ENCODE results near the gene MAG. TPM values are rescaled to one million over a fixed set of nuclear protein-coding genes. Genes with fewer than 3 reads are reported as not detected.

The MAG gene
- total RNA-seq, 4 donors from 2014 or later, result 0.65 to 2.4 (median 1.2) TPM; not detected in 1

- intact Hi-C loops (cut with DNase I), result no loop called here
- Histone ChIP-seq H3K27ac (replicated peaks in 1 of 4) (no peak overlapping the region), H3K9me3 (no peaks in the 10 kb centered on the region), H3K4me3 (no peak overlapping the region), H3K36me3 (no peaks in the 10 kb centered on the region), H3K4me1 (peaks cover 0 to 7% (median 0%) of the 10 kb centered on the region in 4 donors), H3K27me3 (peaks cover 0 to 61% (median 0%) of the 10 kb centered on the region in 4 donors)
- TF ChIP-seq POLR2A (IDR thresholded peaks at IDR 0.05; ENCODE audit: low read depth) (no peak), EP300 (IDR thresholded peaks at IDR 0.05) (no peak), CTCF (IDR thresholded peaks at IDR 0.05) (no peak), POLR2AphosphoS5 (IDR thresholded peaks at IDR 0.05) (no peak)
- 94% methylated on average over 6 of the region's 8 CpGs for WGBS
- no peak for DNase-seq (ENCODE audit: extremely low spot score)
Measured at GRCh38 chr19:35314031-35314430, 22.1 kb downstream of the MAG start.

- no peak overlapping the region for H3K27ac ChIP-seq (replicated peaks in 1 of 4)
- no peaks in the 10 kb centered on the region for H3K36me3 ChIP-seq
- DNase-seq (ENCODE audit: extremely low spot score), result no peak
- intact Hi-C loops (cut with DNase I), result no loop called here
- H3K4me1 ChIP-seq, result peaks cover 0 to 8% (median 0%) of the 10 kb centered on the region in 4 donors
- no peaks in the 10 kb centered on the region for H3K9me3 ChIP-seq
- WGBS, result 75% methylated on average over 10 of the region's 10 CpGs
- H3K27me3 ChIP-seq, result peaks cover 0 to 54% (median 0%) of the 10 kb centered on the region in 4 donors
- H3K4me3 ChIP-seq, result no peak overlapping the region
- TF ChIP-seq EP300 (IDR thresholded peaks at IDR 0.05) (no peak), CTCF (IDR thresholded peaks at IDR 0.05) (no peak), POLR2AphosphoS5 (IDR thresholded peaks at IDR 0.05) (no peak), POLR2A (IDR thresholded peaks at IDR 0.05; ENCODE audit: low read depth) (no peak)
Measured at GRCh38 chr19:35314858-35315470, 23.0 kb downstream of the MAG start.

GRCh38 chr19:35315883-35316282 lies 23.9 kb downstream of the MAG start:
- 57% methylated on average over 9 of the region's 9 CpGs for WGBS
- Histone ChIP-seq H3K4me3 (no peak overlapping the region), H3K9me3 (no peaks in the 10 kb centered on the region), H3K4me1 (peaks cover 0 to 8% (median 0%) of the 10 kb centered on the region in 4 donors), H3K27me3 (peaks cover 0 to 54% (median 0%) of the 10 kb centered on the region in 4 donors), H3K27ac (replicated peaks in 1 of 4) (no peak overlapping the region), H3K36me3 (no peaks in the 10 kb centered on the region)
- intact Hi-C loops (cut with DNase I), result no loop called here
- DNase-seq (ENCODE audit: extremely low spot score), result no peak
- no peak for TF ChIP-seq POLR2A (IDR thresholded peaks at IDR 0.05; ENCODE audit: low read depth)
- no peak for TF ChIP-seq EP300 (IDR thresholded peaks at IDR 0.05)
- TF ChIP-seq CTCF (IDR thresholded peaks at IDR 0.05), result no peak

- intact Hi-C loops (cut with DNase I), result no loop called here
- H3K27me3 ChIP-seq, result peaks cover 0 to 52% (median 0%) of the 10 kb centered on the region in 4 donors
- H3K4me3 ChIP-seq, result no peak overlapping the region
- H3K27ac ChIP-seq (replicated peaks in 1 of 4), result no peak overlapping the region
- H3K36me3 ChIP-seq, result no peaks in the 10 kb centered on the region
- peaks cover 0 to under 1% (median under 1%) of the 10 kb centered on the region in 4 donors for H3K9me3 ChIP-seq
- peaks cover 0 to 8% (median 0%) of the 10 kb centered on the region in 4 donors for H3K4me1 ChIP-seq
- WGBS, result 74% methylated on average over 9 of the region's 9 CpGs
- no peak for TF ChIP-seq POLR2AphosphoS5 (IDR thresholded peaks at IDR 0.05)
- TF ChIP-seq POLR2A (IDR thresholded peaks at IDR 0.05; ENCODE audit: low read depth), result no peak
- no peak for TF ChIP-seq CTCF (IDR thresholded peaks at IDR 0.05)
- no peak for TF ChIP-seq EP300 (IDR thresholded peaks at IDR 0.05)
- DNase-seq (ENCODE audit: extremely low spot score), result no peak
Measured at GRCh38 chr19:35316560-35316959, 24.6 kb downstream of the MAG start.

Data from esophagus muscularis mucosa (tissue), 4 donors.